Transverse colon (tissue), 4 donors: ENCODE data around the gene SENP7.

ENCODE experiments used
- EP300 ChIP-seq: sonication (generic); formaldehyde crosslinking; IDR thresholded peaks from one replicate; pipeline ENCODE4 v1.6.1; 2017; ENCODE audit warnings: antibody characterized with exemption, low read depth
- POLR2A ChIP-seq: fragments of 450-650 bp; IDR thresholded peaks from one replicate; pipeline ENCODE4 v1.6.1; 2016; ENCODE audit warnings: antibody characterized with exemption, mild to moderate bottlenecking, moderate library complexity
- POLR2AphosphoS5 ChIP-seq, 3 donors: sonication (generic); formaldehyde crosslinking; IDR thresholded peaks; one replicate each; pipeline ENCODE4 v1.6.1; 2016; ENCODE audit warnings: antibody characterized with exemption in 3 of 3
- TF ChIP-seq, protein P1 (sequence below), 5 experiments: fragments of 200-600 bp in 3 of 5; fragments of 450-650 bp in 2 of 5; sonication (generic) in 3 of 5; IDR thresholded peaks; 1 replicate in 2 of 5; 2 replicates in 3 of 5; pipeline ENCODE4 v1.5.1; 2016 to 2017; ENCODE audit warnings: antibody characterized with exemption in 5 of 5, inconsistent platforms in 3 of 5, mild to moderate bottlenecking in 2 of 5, moderate library complexity in 1 of 5

GRCh38 chr3:101549473-101549872 lies 36.5 kb upstream of the SENP7 start:
- TF ChIP-seq POLR2A (no peak), POLR2AphosphoS5 (IDR thresholded peaks at IDR 0.05) (no peak), EP300 (no peak)
- TF ChIP-seq, protein P1, sequence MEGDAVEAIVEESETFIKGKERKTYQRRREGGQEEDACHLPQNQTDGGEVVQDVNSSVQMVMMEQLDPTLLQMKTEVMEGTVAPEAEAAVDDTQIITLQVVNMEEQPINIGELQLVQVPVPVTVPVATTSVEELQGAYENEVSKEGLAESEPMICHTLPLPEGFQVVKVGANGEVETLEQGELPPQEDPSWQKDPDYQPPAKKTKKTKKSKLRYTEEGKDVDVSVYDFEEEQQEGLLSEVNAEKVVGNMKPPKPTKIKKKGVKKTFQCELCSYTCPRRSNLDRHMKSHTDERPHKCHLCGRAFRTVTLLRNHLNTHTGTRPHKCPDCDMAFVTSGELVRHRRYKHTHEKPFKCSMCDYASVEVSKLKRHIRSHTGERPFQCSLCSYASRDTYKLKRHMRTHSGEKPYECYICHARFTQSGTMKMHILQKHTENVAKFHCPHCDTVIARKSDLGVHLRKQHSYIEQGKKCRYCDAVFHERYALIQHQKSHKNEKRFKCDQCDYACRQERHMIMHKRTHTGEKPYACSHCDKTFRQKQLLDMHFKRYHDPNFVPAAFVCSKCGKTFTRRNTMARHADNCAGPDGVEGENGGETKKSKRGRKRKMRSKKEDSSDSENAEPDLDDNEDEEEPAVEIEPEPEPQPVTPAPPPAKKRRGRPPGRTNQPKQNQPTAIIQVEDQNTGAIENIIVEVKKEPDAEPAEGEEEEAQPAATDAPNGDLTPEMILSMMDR (IDR thresholded peaks at IDR 0.05): no peak
